ENCODE measurements around the gene ARL16. TPM values are rescaled to one million over a fixed set of nuclear protein-coding genes. Genes with fewer than 3 reads are reported as not detected.

The ARL16 gene
- total RNA-seq, 3 donors from 2014 or later (not counting 1 experiment from before 2014, with no cell fraction given), result 23.3 to 47.9 (median 39.3) TPM

DNA sequence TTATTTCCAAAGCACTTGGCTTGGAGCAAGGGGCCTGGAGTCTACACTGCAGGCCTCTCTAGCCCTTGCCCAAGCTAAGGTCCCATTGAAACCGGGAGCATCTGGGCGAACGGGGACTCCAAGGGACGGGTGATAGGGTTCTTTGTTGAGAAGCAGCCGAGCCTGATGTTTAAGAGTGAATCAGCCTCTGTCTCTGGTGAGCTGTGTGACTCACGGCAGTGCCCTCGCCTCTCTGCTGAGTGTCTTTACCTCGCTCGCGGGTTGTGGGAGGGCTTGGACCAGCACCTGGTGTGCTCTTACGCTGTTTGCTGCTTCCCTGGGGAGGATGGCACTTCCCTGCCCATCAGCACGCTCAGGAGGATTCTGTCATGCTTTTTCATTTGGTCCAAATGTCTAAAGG, 1.5 kb upstream of the ARL16 start:
- 70% methylated on average over 12 of the region's 12 CpGs for WGBS (ENCODE audit: insufficient coverage)
- H3K4me1 ChIP-seq (ENCODE audit: control insufficient read depth, insufficient read depth, low read length), result peaks cover 30% of the 10 kb centered on the region
- no peak overlapping the region for H3K27ac ChIP-seq (ENCODE audit: low read length)
- H3K9me3 Mint-ChIP-seq, result no peaks in the 10 kb centered on the region
- H3K4me1 Mint-ChIP-seq, result peaks cover 18 to 45% of the 10 kb centered on the region in 2 donors
- TF ChIP-seq, protein P1, sequence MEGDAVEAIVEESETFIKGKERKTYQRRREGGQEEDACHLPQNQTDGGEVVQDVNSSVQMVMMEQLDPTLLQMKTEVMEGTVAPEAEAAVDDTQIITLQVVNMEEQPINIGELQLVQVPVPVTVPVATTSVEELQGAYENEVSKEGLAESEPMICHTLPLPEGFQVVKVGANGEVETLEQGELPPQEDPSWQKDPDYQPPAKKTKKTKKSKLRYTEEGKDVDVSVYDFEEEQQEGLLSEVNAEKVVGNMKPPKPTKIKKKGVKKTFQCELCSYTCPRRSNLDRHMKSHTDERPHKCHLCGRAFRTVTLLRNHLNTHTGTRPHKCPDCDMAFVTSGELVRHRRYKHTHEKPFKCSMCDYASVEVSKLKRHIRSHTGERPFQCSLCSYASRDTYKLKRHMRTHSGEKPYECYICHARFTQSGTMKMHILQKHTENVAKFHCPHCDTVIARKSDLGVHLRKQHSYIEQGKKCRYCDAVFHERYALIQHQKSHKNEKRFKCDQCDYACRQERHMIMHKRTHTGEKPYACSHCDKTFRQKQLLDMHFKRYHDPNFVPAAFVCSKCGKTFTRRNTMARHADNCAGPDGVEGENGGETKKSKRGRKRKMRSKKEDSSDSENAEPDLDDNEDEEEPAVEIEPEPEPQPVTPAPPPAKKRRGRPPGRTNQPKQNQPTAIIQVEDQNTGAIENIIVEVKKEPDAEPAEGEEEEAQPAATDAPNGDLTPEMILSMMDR (IDR thresholded peaks at IDR 0.05), result no peak
- no peak for DNase-seq
- intact Hi-C loops (cut with micrococcal nuclease), result no loop called here
- H3K4me3 Mint-ChIP-seq, result peak overlapping the region; percentile 78
- H3K36me3 Mint-ChIP-seq, result no peaks in the 10 kb centered on the region
- H3K27me3 ChIP-seq (ENCODE audit: control insufficient read depth, insufficient read depth, low read length), result no peaks in the 10 kb centered on the region
- H3K27ac Mint-ChIP-seq, result peak overlapping the region; percentile 79 to 88
- H3K36me3 ChIP-seq (ENCODE audit: control insufficient read depth, insufficient read depth, low read length), result peaks cover 33% of the 10 kb centered on the region
- H3K27me3 Mint-ChIP-seq (ENCODE audit: low read depth in 2 of 2), result no peaks in the 10 kb centered on the region
- ATAC-seq, result no peak
- peak overlapping the region; percentile 60 for H3K4me3 ChIP-seq (ENCODE audit: low read length)
- no peaks in the 10 kb centered on the region for H3K9me3 ChIP-seq (ENCODE audit: control insufficient read depth, insufficient read depth, low read length)

DNA sequence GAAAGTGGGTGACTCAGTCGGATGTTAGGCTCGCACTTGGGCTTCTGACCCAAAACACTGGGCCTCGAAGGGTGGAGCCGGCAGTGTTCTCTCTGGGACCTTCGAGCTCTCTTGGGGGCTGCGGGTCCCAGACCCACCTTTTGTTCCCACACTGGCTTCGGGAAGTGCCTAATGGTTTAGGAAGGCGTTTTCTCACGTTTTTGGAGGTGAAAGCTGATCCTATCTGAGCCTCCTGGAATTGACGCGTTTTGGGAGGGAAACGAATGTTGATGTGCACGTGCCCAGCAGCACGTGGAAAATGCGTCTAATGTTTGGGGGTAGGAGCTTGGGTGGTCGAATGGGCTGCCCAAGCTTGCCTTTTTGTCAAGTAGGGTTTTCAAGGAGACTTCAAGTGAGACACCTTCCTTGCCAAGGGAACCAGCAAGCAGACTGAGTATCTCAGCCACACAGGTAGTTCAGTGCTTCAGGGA, 880 bp upstream of the ARL16 start:
- H3K36me3 Mint-ChIP-seq, result no peaks in the 10 kb centered on the region
- H3K27me3 ChIP-seq (ENCODE audit: control insufficient read depth, insufficient read depth, low read length), result no peaks in the 10 kb centered on the region
- intact Hi-C loops (cut with micrococcal nuclease), result no loop called here
- peak overlapping the region; percentile 60 for H3K4me3 ChIP-seq (ENCODE audit: low read length)
- H3K36me3 ChIP-seq (ENCODE audit: control insufficient read depth, insufficient read depth, low read length), result peaks cover 27% of the 10 kb centered on the region
- H3K4me1 Mint-ChIP-seq, result peaks cover 12 to 39% of the 10 kb centered on the region in 2 donors
- peak overlapping the region; percentile 79 to 88 for H3K27ac Mint-ChIP-seq
- peaks cover 30% of the 10 kb centered on the region for H3K4me1 ChIP-seq (ENCODE audit: control insufficient read depth, insufficient read depth, low read length)
- ATAC-seq, result peak in 1 of 3 donors; percentile 3
- no peaks in the 10 kb centered on the region for H3K9me3 ChIP-seq (ENCODE audit: control insufficient read depth, insufficient read depth, low read length)
- H3K27me3 Mint-ChIP-seq (ENCODE audit: low read depth in 2 of 2), result no peaks in the 10 kb centered on the region
- peak overlapping the region; percentile 34 for H3K27ac ChIP-seq (ENCODE audit: low read length)
- WGBS (ENCODE audit: insufficient coverage), result 7% methylated on average over 16 of the region's 16 CpGs
- no peaks in the 10 kb centered on the region for H3K9me3 Mint-ChIP-seq
- no peak for DNase-seq
- TF ChIP-seq, protein P1 (IDR thresholded peaks at IDR 0.05), result no peak
- H3K4me3 Mint-ChIP-seq, result peak overlapping the region; percentile 78

DNA sequence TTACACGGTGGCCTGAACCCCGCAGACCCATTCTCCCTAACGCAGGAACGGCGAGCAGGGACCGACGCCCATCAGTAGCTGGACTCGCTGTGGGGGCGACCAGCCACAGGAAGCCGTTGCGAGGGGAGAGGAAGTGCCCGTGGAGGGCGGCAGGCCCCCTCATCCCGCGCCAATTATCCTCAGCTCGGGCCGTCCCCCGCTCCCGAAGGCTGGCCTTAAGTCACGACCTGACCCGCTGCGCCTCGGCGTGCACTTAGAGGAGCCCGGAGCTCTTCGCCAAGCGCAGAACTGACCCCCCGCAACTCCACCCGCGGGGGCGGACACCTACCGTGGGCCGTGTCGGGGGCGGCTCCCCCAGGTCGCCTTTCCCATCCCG, 401 bp downstream of the ARL16 start:
- peak in 1 of 3 donors; percentile 1 for ATAC-seq
- intact Hi-C loops (cut with micrococcal nuclease), result loop anchor here (1.0 kb wide), 1 partner anchor 20 kb away; the partner anchor contains the start of gene MRPL12
- H3K4me3 ChIP-seq (ENCODE audit: low read length), result peak overlapping the region; percentile 82

More for the DNA sequence above, 401 bp downstream of the ARL16 start:
- Histone ChIP-seq H3K4me1 (ENCODE audit: control insufficient read depth, insufficient read depth, low read length) (peaks cover 30% of the 10 kb centered on the region), H3K27me3 (ENCODE audit: control insufficient read depth, insufficient read depth, low read length) (no peaks in the 10 kb centered on the region), H3K36me3 (ENCODE audit: control insufficient read depth, insufficient read depth, low read length) (peaks cover 16% of the 10 kb centered on the region), H3K27ac (ENCODE audit: low read length) (peak overlapping the region; percentile 39), H3K9me3 (ENCODE audit: control insufficient read depth, insufficient read depth, low read length) (no peaks in the 10 kb centered on the region)
- H3K9me3 Mint-ChIP-seq, result no peaks in the 10 kb centered on the region
- 0% methylated on average over 37 of the region's 37 CpGs for WGBS (ENCODE audit: insufficient coverage)
- H3K36me3 Mint-ChIP-seq, result no peaks in the 10 kb centered on the region
- DNase-seq, result no peak
- TF ChIP-seq, protein P1 (IDR thresholded peaks at IDR 0.05), result no peak
- H3K4me3 Mint-ChIP-seq, result peak overlapping the region; percentile 96
- peaks cover 7 to 32% of the 10 kb centered on the region in 2 donors for H3K4me1 Mint-ChIP-seq
- peak overlapping the region; percentile 79 to 88 for H3K27ac Mint-ChIP-seq
- no peaks in the 10 kb centered on the region for H3K27me3 Mint-ChIP-seq (ENCODE audit: low read depth in 2 of 2)
